Measurements from ENCODE around the gene PCNX2. TPM values are rescaled to one million over a fixed set of nuclear protein-coding genes. Genes with fewer than 3 reads are reported as not detected.

Gene PCNX2
- total RNA-seq, 1 experiment from 2014 or later, result 50.8 TPM

GRCh38 chr1:233289676-233290075 lies 5.8 kb downstream of the PCNX2 start (continued):
- TF ChIP-seq, protein P1, sequence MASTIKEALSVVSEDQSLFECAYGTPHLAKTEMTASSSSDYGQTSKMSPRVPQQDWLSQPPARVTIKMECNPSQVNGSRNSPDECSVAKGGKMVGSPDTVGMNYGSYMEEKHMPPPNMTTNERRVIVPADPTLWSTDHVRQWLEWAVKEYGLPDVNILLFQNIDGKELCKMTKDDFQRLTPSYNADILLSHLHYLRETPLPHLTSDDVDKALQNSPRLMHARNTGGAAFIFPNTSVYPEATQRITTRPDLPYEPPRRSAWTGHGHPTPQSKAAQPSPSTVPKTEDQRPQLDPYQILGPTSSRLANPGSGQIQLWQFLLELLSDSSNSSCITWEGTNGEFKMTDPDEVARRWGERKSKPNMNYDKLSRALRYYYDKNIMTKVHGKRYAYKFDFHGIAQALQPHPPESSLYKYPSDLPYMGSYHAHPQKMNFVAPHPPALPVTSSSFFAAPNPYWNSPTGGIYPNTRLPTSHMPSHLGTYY (CRISPR knock-in tag; IDR thresholded peaks at IDR 0.05), result no peak
- TF ChIP-seq ZNF219 (CRISPR knock-in tag; IDR thresholded peaks at IDR 0.05; ENCODE audit: borderline replicate concordance) (0 out of 2 replicates have a peak, but pooled peaks have one; percentile 48), PRDM15 (CRISPR knock-in tag; IDR thresholded peaks at IDR 0.05) (0 out of 2 replicates have a peak, but pooled peaks have one; percentile 42), SOX15 (CRISPR knock-in tag; IDR thresholded peaks at IDR 0.05) (no peak), NFATC4 (CRISPR knock-in tag; IDR thresholded peaks at IDR 0.05) (no peak), GRHL2 (CRISPR knock-in tag; IDR thresholded peaks at IDR 0.05; ENCODE audit: insufficient replicate concordance, severe bottlenecking) (no peak), NR2C2 (CRISPR knock-in tag; IDR thresholded peaks at IDR 0.05) (no peak), ZBTB21 (CRISPR knock-in tag; IDR thresholded peaks at IDR 0.05; ENCODE audit: borderline replicate concordance) (0 out of 2 replicates have a peak, but pooled peaks have one; percentile 11), ATF1 (CRISPR knock-in tag; IDR thresholded peaks at IDR 0.05) (no peak), OVOL2 (CRISPR knock-in tag; IDR thresholded peaks at IDR 0.05; ENCODE audit: borderline replicate concordance) (no peak), ZNF121 (CRISPR knock-in tag; IDR thresholded peaks at IDR 0.05) (peak; percentile 80), PRRX2 (CRISPR knock-in tag; IDR thresholded peaks at IDR 0.05) (no peak), TEAD1 (CRISPR knock-in tag; IDR thresholded peaks at IDR 0.05) (peak; percentile 87; the same call in 1 of the 2 replicates), USF1 (CRISPR knock-in tag; IDR thresholded peaks at IDR 0.05) (no peak), KAT7 (CRISPR knock-in tag; IDR thresholded peaks at IDR 0.05; ENCODE audit: borderline replicate concordance) (0 out of 2 replicates have a peak, but pooled peaks have one; percentile 55), SP1 (CRISPR knock-in tag; conservative IDR thresholded peaks at IDR 0.05) (peak; percentile 64), ZNF423 (CRISPR knock-in tag; IDR thresholded peaks at IDR 0.05) (no peak), NR1H2 (CRISPR knock-in tag; IDR thresholded peaks at IDR 0.05) (no peak), STAT6 (CRISPR knock-in tag; conservative IDR thresholded peaks at IDR 0.05; ENCODE audit: low read depth) (no peak), CDX4 (CRISPR knock-in tag; IDR thresholded peaks at IDR 0.05; ENCODE audit: borderline replicate concordance) (no peak)
- TF ChIP-seq, protein P2, sequence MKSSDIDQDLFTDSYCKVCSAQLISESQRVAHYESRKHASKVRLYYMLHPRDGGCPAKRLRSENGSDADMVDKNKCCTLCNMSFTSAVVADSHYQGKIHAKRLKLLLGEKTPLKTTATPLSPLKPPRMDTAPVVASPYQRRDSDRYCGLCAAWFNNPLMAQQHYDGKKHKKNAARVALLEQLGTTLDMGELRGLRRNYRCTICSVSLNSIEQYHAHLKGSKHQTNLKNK (CRISPR knock-in tag; IDR thresholded peaks at IDR 0.05), result no peak
- TF ChIP-seq, protein P3, sequence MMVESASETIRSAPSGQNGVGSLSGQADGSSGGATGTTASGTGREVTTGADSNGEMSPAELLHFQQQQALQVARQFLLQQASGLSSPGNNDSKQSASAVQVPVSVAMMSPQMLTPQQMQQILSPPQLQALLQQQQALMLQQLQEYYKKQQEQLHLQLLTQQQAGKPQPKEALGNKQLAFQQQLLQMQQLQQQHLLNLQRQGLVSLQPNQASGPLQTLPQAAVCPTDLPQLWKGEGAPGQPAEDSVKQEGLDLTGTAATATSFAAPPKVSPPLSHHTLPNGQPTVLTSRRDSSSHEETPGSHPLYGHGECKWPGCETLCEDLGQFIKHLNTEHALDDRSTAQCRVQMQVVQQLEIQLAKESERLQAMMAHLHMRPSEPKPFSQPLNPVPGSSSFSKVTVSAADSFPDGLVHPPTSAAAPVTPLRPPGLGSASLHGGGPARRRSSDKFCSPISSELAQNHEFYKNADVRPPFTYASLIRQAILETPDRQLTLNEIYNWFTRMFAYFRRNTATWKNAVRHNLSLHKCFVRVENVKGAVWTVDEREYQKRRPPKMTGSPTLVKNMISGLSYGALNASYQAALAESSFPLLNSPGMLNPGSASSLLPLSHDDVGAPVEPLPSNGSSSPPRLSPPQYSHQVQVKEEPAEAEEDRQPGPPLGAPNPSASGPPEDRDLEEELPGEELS (CRISPR knock-in tag; IDR thresholded peaks at IDR 0.05), result peak; percentile 96
- TF ChIP-seq, protein P4, sequence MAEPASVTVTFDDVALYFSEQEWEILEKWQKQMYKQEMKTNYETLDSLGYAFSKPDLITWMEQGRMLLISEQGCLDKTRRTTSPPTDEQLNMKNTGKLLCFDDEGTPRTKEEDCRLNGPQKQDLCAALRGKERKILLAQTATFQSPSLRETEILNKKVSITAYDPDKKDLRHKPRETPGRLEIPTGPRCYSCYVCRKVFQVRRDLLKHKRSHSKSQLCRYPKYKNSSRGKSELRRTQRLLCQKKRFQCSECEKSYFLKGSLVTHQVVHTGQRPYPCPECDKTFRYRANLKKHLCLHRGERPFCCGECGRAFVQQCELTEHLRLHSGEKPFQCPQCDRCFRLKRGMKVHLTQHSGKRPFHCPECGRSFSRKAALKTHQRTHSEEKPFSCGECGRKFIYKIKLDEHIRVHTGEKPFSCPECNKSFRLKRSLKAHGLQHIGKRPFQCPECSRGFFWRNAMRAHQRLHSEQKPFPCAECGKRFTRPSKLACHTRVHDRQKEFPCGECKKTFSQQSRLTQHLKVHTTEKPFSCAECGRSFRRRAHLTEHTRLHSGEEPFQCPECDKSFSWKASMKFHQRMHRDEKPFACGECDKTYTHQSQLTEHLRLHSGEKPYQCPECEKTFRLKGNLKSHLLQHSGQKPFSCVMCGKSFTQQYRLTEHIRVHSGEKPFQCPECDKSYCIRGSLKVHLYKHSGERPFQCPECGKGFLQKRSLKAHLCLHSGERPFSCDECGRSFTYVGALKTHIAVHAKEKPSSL (CRISPR knock-in tag; conservative IDR thresholded peaks at IDR 0.05), result no peak
- TF ChIP-seq, protein P5, sequence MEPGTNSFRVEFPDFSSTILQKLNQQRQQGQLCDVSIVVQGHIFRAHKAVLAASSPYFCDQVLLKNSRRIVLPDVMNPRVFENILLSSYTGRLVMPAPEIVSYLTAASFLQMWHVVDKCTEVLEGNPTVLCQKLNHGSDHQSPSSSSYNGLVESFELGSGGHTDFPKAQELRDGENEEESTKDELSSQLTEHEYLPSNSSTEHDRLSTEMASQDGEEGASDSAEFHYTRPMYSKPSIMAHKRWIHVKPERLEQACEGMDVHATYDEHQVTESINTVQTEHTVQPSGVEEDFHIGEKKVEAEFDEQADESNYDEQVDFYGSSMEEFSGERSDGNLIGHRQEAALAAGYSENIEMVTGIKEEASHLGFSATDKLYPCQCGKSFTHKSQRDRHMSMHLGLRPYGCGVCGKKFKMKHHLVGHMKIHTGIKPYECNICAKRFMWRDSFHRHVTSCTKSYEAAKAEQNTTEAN (CRISPR knock-in tag; IDR thresholded peaks at IDR 0.05), result no peak

Measured in WTC11 (cell line).